HPDE6-E6E7 (cell line): ENCODE data around the gene UCK2.

ENCODE experiments used
- DNase-seq: peaks from one replicate; pipeline ENCODE4 v3.0.0; 2011; ENCODE audit warnings: missing footprints; ENCODE audit errors: extremely low spot score

UCK2 gene

DNA sequence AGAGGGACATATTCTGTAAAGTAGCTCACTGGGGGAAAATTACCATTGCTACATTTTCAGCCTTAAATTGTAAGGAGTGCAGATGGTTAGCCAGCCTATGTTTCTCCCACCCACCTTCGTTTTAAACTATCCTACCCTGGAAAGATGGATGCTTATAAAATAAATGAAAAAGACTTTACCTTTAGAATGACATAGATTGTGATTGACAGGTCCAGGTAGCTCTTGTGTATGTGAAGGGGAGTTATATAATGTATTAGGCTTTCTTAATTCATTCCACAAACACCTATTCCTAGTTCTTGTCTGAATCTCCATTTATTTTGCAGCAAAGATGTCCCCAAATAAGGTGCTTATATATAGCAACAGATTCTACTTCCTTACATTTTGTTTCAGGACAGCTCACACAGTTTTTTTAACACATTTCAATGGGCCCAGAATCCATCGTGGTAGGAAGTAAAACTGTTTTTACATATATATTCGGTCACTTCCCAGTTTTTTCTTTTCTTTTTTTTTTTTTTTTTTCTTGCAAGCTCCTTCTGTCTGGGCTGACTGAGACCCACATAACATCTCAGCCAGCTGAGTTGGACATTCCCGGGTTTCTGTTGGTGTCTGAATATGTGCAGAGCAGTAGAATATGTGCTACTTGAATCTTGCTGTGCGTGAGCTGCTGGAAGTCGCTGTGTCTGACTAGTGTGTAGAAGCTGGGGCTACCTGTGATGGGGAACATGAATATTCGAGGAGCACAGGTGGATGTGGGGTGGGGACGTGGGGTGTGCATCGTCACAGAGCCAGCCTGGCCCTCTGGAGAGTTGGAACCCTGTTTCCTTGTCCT is 27.8 kb downstream of the UCK2 start:
- no peak for DNase-seq

DNA sequence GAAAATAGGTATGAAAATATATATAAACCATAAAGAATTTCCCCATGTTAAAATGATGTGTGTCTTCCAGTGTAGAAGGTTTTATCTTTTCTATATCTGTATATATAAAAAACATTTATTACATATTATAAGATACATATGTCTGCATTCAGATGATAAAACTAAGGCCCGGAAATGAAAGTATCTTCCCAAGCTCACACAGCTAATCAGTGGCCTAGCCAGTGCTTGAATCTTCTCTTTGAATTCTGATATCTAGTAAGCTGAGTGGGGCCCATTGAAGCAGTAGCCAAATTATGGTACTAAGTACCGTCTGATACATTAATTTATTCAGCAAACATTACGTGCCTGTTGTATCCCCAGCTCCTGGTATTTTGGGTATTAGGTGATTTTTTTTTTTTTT is 28.6 kb downstream of the UCK2 start:
- no peak for DNase-seq

DNA sequence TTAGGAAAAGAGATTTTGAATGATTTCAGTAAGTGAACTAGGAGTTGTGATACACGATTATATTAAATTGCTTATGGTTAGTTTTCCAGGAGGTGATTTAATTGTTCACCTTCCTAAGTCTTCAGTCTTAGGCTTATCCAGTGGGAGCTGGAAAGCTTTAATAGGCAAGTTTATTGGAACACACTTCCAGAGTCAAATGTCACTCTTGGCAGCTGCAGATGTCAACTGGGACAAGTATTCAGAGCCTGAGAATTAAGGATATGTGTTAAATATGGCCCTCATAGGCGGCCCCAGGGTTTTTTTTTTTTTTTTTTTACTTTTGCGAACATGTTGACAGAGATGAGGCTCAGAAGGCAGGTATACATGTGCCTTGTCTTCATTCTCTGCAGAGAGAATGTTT is 29.2 kb downstream of the UCK2 start:
- DNase-seq, result no peak

DNA sequence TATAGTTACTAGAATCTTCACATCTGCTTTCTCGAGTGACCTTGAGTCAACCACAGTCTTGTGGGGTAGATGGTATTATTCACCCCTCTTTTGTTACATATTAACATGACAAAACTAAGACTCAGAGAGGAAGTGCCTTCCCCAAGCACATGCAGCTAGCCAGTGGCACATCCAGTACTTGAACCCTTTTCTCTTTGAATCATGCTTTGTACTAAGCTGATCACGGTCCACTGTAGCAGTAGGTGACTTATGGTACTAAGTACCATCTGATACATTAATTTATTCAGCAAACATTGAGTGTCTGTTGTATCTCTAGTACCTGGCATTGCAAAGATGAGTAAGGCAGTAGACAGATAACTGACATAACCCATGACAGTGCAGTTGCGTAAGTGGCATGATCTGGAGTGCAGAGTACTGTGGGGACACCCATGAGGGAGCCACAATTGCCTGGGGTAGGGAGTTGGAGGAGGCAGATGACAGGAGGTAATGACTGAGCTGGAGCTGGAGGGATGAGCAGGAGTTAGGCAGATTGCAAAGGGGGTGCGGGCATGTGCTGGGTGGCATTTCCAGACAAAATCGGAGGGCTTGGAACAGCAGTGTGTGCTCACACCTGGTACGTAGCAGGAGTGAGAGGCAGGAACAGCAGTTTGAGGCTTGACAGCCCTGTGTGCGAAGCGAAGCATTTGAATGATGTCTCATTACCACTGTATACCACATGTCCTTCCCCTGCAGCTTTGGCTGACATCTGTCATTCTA is 29.8 kb downstream of the UCK2 start:
- no peak for DNase-seq

DNA sequence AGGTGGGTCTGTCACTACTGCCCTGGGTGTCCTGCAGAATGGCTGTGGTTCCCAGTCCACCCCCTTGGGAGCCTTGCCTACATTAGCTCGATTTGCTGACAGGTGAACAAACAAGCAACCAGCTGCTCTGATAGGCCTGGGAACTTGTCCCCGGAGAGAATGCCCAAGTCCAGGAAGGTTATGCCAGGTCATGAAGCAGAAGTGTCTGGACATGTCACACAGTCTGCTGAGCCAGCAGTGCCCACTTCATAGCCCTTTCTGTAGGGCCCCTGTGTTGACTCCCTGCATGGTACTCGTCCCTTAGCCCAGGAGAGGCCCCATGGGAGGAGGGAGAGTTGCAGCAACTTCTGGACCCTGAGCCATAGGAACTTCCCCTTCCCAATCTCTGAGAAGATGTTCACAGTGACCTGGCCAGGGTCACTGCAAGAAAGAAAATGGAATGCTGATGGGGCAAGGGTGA is 31.0 kb downstream of the UCK2 start:
- no peak for DNase-seq

DNA sequence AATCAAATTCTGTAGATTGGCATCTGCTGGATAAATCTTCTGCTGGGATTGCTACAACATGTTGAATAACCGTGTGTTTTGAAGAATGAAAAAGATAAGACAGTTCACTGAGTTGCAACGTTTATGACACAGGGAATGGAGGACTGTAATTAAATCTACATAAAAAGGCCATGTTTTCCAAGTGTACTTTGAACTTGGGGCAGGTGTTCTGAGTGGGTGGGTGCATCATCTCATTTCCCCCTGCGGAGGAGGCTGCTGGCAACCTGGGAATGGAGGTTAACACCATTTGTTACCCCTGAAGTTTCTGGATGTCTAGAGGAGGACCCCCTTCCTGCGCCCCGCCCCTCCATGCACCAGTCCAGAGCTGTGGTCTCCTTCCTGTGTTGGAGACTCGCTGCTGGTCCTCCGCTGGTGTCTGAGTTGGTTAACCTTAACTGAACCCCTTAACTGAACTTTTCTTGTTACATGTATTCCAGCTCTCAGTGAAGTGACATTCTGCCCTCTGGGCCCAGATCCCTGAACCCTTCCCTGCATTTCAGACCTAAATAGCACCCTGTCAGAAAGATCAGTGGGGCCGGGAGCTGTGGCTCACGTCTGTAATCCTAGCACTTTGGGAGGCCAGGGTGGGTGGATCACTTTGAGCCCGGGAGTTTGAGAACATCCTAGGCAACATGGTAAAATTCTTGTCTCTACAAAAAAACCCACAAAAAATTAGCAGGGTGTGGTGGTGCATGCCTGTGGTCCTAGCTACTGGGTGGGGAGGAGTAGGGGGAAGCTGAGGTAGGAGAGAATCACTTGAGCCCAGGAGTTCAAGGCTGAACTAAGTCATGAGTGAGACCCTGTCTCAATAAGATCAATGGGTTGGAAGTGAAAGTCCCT is 31.8 kb downstream of the UCK2 start:
- no peak for DNase-seq

DNA sequence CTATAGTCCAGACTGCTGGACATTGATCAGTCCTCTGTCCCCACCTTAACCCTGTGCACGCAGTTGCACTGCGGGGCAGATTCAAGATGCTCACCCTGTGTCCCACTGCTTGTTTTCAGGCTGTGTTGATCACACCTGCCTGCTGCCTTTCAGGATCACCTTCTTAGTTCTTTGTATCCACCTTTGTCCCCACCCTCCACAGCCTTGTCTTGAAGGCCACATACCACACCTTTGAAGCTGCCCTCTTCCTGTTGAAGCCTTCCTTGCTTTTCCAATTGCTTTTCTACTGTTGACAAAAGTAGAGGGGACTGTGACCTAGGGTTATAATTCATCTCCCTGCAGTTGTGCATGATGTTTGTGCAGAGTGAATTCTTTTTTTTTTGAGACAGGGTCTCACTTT is 32.7 kb downstream of the UCK2 start:
- DNase-seq, result no peak

DNA sequence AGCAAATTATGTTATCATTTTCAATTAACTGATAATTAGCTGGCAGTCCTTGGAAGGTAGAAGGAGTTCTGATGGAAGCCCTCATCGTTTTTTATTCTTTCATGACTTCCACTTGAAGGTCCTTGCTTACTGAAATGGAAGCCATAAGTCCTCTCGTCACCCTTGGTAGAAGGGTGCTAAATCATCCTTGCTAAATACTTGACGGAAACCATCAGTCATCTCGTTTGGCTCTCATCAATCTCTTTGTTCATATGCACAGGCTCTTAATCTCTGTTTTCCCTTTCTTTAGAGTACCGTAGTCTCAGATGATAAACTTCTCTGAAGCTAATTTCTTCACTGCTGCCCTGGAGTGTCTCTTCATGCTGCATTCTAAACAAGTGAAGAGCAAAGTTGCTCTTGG is 34.5 kb downstream of the UCK2 start:
- DNase-seq, result no peak

DNA sequence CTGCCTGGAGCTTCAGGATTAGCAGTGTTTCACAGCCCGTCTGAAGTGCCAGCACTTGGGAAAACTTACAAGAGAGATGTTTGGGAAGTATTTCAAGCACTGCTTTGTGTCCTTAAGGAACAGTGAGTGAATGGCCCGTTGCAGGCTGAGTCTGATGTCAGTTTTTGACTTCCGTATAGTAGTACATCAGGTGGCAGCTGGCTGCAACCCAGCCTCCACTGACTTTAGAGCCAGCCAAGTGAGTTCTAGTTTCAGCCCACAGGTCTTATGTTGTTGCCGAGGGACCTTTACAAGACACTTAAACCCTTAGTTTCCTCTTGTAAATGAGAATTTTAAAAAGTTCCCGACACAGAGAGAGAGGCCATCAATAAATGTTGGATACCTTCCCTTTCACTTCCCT is 35.0 kb downstream of the UCK2 start:
- DNase-seq, result no peak

DNA sequence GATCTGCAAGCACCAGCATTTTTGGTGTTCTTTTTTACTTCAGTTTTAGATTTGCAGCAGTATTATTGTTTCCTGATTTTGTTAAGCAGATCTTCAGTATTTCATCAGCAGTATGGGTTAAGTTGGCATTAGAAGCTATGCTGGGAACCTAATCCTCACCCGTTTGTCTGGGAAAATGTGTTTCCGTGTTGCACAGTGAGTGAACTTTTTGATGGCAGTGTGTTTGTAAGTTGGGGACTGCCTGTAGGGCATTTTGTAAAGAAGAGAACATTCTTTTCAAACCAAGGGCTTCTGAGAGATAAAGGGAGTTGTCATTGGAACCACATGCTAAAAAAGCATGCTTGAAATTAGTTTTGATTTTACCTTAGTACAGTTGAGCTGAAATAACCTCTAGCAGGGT is 35.9 kb downstream of the UCK2 start:
- no peak for DNase-seq

DNA sequence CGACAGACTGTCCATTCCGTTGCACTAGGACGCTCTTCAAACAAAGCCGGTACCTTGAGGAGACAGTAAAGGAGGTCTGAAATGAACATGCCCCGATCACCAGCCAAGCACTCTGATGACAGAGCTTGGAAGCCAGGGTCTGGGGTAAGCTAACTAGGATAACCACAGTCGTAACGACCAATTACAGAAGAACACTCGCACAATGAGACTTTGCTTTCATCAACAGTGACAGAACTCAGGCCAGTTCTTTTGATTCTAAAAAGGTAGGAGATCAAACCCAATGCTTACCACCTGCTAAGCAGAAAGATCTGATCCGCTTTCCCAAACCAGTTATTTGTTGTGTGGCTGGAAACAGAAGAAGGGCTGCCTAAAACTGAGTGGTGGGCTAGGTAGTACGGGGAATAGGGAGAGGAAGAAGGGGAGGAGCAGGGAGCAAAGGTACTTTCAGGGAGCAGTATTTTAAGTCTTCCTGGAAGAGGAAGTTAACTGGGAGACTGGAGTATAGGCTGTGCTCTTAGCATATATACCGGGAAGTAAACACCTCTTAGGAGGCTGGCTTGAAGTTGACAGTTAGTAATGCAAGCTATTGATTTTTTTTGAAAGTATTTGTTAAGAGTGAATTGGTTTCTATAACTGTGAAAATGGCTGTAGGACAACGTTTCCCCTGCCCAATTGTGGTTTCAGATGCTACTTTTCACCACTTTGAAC is 38.4 kb downstream of the UCK2 start:
- no peak for DNase-seq

DNA sequence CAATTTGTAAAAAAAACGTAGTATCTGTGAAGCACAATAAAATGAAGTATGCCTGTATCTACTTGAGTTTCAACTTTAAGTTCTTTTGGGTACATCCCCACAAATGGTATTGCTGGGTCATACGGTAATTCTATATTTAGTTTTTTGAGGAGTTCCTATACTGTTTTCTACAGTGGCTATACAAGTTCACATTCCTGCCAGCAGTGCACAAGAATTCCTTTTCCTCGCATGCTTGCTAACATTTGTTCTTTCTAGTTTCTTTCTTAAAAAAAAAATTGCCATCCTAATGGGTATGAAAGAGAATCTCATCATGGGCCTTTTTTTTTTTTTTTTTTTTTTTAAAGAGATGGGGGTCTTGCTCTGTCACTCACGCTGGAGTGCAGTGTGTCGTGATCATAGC is 41.9 kb downstream of the UCK2 start:
- DNase-seq, result no peak

DNA sequence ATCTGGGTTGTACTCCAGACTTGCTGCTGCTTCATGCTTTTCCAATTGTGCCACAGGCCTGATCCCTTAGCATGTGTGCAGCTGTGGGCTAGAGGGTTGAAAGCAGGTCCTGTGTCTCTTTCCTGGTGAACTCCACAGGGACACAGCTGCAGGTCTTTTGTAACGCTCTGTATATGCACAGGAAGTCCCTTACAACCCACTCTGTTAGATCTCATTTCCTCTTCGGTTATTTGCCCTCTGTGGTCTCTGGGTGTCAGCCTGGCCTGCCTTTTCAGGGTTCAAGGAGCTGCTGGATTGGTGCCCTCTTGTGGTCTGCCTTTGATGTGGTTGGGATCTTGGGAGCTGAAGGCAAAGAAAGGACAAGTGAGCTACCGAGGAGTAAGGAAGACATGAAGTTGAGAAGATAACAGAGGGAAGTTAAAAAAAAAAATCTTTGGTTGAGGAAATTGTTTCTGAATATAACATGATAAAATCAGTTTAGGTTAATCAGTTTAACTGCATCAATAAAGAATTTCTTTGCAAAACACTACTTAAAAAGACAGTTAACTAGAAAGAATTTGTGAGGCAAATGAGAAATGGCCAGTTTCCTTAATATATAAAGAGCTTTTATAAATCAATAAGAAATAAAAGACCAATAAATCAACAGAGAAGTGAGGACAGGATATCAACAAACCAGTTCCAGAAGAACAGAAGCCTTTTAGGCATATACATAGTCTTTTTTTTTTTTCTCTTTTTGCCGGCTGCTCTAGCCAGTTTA is 44.1 kb downstream of the UCK2 start:
- no peak for DNase-seq

DNA sequence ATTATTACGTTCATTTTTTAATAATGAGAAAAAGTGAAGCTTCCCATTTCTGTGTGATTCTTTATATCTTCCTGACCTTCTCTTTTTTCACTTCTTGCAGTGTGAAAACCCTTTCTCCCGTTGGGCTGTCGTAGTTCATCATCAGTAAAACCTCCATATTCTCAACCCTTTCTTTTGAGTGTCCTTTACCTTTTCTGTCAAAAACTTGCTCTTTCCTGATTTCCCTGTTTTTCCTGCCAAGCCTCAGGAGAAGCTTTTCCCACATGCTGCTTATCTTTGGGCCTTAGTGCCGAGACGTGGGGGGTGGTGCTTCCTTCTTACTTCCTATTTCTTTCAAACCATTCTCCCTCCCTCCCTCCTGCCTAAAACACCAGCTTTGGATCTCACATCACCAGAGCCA is 46.1 kb downstream of the UCK2 start:
- DNase-seq, result no peak

DNA sequence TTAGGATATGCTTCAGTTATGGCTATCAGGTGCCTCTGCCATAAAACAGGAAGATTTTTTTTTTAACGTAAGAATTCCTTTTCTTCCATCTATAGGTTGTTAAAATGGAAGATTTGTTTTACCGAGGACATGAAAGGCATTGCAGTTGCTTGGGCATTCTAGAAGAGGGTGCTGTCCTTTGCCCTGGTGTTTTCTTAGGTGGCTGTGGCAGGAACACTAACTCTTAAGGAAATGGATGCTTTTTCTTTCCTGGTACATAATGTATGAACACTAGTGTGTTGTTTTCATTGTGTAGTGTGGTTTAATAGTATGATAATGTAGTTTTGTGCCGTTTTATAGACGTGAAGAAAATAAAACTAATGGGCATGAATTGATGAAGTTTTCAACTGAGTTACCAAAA is 47.2 kb downstream of the UCK2 start:
- DNase-seq, result no peak

DNA sequence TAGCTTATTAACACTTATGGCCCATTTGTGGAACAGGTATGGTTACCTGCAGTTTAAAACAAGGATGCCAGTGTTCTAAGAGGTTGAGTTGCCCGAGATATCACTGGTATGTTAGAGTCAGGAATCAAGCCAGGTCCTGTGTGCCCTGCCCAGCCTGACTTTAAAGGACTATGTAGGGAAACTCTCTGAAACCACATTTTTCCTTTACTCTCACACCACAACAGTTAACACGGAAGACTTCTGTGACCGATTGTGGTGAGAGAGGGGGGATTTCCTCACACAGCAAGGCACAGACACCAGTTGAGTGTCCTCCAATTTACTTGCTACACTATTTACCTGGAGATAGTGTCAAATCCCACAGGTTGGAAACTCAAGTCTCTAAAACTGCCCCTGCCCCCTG is 47.8 kb downstream of the UCK2 start:
- DNase-seq, result no peak

DNA sequence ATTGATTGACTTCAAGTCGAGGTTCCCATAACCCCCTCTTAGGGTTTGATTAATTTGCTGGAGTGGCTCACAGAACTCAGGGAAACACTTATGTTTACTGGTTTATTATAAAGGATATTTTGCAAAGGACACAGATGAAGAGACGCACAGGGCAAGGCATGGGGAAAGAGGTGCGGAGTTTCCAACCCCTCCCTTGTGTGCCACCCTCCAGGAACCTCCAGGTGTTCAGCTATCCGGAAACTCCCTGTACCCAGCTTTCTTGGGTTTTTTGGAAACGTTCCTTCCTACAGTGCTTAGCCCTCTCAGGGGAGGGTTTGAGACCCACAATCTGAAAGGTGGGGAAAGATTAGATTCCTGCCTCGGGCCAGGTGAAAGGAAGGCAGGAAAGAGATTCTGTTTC is 48.2 kb downstream of the UCK2 start:
- DNase-seq, result no peak

DNA sequence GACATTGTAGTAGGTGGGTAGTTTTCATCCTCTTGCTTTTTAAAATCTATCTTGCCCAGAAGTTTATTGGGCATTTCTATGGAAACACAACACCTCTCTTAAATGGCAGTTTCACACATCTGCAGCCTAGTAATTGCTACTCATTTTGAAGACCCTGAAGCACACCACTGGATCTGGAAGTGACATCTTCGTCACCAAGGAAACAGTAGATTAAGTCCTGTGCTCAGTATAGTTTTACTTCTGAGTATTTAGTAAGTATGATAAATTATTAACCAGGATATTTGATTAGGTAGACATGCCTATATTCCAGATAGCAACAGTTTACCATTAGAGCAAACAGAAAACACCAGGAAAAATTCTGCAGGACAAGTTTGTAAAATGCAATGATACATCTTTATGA is 48.7 kb downstream of the UCK2 start:
- DNase-seq, result no peak

DNA sequence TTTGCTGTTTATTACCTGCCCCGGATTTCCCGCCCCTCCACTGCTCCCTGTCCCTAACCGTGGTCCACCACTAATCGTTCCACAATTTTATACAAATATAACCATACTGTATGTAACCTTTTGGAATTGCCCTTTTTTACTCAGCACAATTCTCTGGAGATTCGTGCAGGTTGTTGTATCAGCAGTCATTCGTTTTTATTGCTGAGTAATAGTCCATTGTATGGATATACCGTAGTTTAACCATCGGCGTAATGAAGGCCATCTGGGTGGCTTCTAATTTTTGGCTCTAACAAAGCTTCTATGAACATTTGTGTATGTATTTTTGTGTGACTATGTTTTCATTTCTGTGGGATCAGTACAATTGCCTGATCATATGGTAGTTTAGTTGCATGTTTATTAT is 50.0 kb downstream of the UCK2 start:
- DNase-seq, result no peak

DNA sequence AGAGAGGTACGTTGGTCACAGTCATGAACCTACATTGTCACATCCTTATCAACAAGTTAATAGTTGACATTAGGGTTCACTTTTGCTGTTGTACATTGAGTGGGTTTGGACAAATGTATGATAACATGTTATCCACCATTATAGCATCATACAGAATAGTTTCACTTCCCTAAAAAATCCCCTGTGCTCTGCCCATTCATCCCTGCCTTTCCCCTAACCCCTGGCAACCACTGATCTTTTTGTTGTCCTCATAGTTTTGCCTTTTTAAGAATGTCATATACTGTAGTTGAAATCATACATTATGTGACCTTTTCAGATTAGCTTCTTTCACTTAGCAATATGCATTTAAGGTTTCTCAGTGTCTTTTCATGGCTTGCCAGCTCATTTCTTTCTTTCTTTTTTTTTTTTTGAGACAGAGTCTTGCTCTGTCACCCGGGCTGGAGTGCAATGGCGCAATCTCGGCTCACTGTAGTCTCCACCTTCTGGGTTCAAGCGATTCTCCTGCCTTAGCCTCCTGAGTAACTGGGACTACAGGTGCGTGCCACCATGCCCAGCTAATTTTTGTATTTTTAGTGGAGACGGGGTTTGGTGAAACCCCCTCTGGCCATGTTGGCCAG is 50.6 kb downstream of the UCK2 start:
- no peak for DNase-seq

DNA sequence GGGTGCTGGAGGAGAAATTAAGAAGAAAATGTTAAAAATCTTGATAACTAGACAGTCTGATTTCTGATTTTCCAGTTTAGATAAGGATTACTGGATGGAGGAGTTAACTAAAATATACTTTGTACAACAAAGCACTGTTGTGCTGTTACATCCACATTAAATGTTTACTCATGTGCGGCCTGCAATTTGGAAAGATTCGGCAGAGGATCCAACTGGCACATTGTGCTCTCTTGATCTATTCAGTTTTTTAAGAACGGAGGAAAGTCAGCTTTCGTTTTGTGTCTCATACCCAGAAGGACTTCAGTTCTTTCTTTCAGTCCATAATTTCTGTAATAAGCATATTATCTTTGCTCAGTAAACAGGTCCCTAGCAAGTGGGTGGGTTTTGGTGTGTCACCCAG is 52.5 kb downstream of the UCK2 start:
- DNase-seq, result no peak
